ENCODE results near the gene MCL1.

MCL1 gene

DNA sequence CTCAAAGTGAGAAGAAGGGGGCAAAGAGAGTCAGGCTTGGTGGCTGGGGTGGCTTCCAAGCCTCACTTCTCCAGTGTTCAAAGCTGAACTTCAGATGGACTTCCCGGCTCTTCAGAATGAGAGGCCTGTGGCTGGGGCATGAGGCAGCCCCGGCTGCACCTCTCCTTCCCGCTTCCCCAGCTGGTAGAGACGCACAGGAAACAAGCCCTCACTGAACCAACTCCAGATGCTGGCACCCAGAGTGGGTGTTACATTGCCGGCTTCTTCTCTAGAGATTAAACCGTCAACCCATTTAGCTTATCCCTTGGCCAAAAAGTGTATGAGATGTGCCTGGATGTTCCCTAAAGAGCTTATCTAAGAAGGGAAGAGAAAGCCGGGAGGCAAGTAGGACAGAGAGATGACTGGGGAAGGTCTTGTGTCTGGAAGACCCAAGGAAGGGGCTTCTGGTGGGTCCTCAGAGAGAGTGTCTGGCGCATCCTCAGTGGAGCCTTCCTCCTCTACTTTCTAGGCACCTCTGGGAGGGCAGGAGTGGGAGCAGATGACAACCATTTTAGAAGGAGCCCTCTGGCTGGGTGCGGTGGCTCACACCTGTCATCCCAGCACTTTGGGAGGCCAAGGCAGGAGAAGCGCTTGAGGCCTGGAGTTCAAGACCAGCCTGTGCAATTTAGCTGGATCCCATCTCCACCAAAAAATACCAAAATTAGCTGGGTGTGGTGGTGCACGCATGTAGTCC is 28.2 kb downstream of the MCL1 start:
- H3K9me3 ChIP-seq (ENCODE audit: severe bottlenecking) = no peaks in the 10 kb centered on the region
- DNase-seq (ENCODE audit: low spot score) = no peak
- H3K36me3 ChIP-seq (ENCODE audit: low read depth) = peaks cover 8% of the 10 kb centered on the region; the same call in 1 of the 2 replicates
- no peak for TF ChIP-seq CTCF (IDR thresholded peaks at IDR 0.05; ENCODE audit: poor library complexity, severe bottlenecking)
- H3K4me3 ChIP-seq (ENCODE audit: severe bottlenecking) = no peak overlapping the region
- H3K27me3 ChIP-seq (ENCODE audit: insufficient read depth, poor library complexity, severe bottlenecking) = no peaks in the 10 kb centered on the region
- peak overlapping the region; percentile 70 for H3K27ac ChIP-seq (ENCODE audit: poor library complexity, severe bottlenecking)
- ATAC-seq (ENCODE audit: low read depth) = no peak
- peaks cover 19% of the 10 kb centered on the region for H3K4me1 ChIP-seq (ENCODE audit: insufficient read depth, poor library complexity, severe bottlenecking)

DNA sequence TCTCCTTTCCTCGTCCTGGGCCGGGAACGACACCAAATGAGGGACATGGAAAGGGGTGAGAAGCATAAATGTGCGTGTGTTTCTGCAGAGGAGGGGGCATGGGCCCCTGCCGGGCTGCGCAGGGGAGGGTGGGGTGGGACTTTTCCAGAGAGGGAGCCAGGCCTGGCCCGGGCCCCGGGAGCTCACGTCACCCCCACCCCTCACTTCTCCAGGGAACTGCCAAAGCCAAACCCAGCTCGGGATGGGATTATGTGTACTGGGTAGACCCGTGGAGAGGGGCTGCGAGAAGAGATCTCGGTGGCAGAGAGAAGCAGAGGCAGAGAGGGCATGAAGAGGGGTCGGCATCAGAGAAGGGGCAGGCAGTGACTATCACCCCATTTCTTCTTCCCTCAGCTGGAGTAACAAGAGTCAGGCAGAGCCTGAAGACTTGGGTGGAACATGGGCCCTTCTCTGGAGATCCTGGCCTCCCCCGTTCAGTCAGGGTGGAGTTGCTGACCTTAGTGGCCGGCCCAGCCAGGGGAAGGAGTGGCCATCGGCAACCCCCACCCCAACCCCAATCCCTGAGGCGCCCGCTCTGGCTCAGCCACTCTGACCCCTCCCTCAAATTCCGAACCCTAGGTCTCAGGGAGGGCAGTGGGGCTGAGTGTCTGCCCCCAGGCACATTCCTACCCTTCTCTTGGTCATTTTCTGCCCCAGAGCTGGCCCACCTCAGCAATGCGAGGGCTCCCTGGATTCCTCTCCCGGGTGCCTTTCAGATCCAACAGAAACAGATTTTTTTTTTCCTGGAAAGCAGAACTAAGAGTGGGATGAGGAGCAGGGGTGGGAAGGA is 29.0 kb downstream of the MCL1 start:
- H3K27me3 ChIP-seq (ENCODE audit: insufficient read depth, poor library complexity, severe bottlenecking) = no peaks in the 10 kb centered on the region
- peak overlapping the region; percentile 70 for H3K27ac ChIP-seq (ENCODE audit: poor library complexity, severe bottlenecking)
- peaks cover 19% of the 10 kb centered on the region for H3K4me1 ChIP-seq (ENCODE audit: insufficient read depth, poor library complexity, severe bottlenecking)
- no peak for DNase-seq (ENCODE audit: low spot score)
- ATAC-seq (ENCODE audit: low read depth) = no peak
- no peaks in the 10 kb centered on the region for H3K9me3 ChIP-seq (ENCODE audit: severe bottlenecking)
- H3K4me3 ChIP-seq (ENCODE audit: severe bottlenecking) = peak overlapping the region; percentile 61
- TF ChIP-seq CTCF (IDR thresholded peaks at IDR 0.05; ENCODE audit: poor library complexity, severe bottlenecking) = no peak
- peaks cover 3% of the 10 kb centered on the region; the same call in 1 of the 2 replicates for H3K36me3 ChIP-seq (ENCODE audit: low read depth)

GRCh38 chr1:150549496-150550221 is 29.8 kb downstream of the MCL1 start:
- Histone ChIP-seq H3K9me3 (ENCODE audit: severe bottlenecking) (no peaks in the 10 kb centered on the region), H3K4me1 (ENCODE audit: insufficient read depth, poor library complexity, severe bottlenecking) (peaks cover 19% of the 10 kb centered on the region), H3K27me3 (ENCODE audit: insufficient read depth, poor library complexity, severe bottlenecking) (no peaks in the 10 kb centered on the region), H3K27ac (ENCODE audit: poor library complexity, severe bottlenecking) (peak overlapping the region; percentile 70), H3K4me3 (ENCODE audit: severe bottlenecking) (peak overlapping the region; percentile 61), H3K36me3 (ENCODE audit: low read depth) (no peaks in the 10 kb centered on the region; the same call in 1 of the 2 replicates)
- no peak for DNase-seq (ENCODE audit: low spot score)
- no peak for TF ChIP-seq CTCF (IDR thresholded peaks at IDR 0.05; ENCODE audit: poor library complexity, severe bottlenecking)
- ATAC-seq (ENCODE audit: low read depth) = 0 out of 3 replicates have a peak, but pooled peaks have one; percentile 1

DNA sequence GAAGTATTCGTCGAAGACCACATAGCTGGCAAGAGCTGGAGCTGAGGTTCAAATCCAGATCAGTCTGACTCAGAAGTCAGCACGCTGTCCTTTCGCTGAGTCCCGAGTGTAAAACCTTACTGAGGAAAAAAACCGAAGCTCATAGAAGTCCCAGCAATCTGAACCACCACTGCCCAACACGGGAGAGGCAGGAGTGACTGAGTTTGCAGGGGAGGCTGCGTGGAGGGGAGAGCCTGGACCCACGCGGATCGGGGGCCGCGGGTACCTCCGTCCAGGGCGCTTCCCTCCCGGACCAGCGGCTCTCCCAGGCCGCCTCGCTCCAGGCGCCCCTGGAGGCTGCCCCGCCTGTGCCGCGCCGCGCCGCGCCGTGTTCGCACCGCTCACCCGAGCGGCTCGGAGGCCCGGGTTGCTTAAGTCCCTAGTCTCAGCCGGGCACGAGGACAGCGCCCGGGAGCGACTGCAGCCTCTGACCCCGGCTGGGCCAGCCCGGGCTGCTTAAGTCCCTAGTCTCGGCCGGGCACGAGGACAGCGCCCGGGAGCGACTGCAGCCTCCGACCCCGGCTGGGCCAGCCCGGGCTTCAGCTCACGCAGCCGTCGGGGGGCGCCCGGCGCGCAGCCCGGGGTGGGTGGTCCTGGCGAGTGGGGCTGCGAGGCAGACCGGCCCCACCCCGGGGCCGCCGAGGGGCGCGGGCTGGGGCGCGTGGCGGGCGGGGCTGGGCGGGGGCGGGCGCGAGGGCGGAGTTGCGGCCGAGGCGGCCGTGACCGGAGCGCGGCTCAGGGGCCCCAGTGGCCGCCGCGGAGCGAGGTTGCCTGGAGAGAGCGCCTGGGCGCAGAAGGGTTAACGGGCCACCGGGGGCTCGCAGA is 30.5 kb downstream of the MCL1 start, which contains the start of gene ADAMTSL4:
ADAMTSL4 (plus strand) TSS at position 777 of the 864 bp plus-strand sequence. CDS start 2,881 bp downstream, outside the sequence.
- peak; percentile 34 for TF ChIP-seq CTCF (IDR thresholded peaks at IDR 0.05; ENCODE audit: poor library complexity, severe bottlenecking)
- peak within 1 kb of the TSS; percentile 70 for H3K27ac ChIP-seq (ENCODE audit: poor library complexity, severe bottlenecking)
- no peak for DNase-seq (ENCODE audit: low spot score)
- peaks cover 19% of the 10 kb centered on the region for H3K4me1 ChIP-seq (ENCODE audit: insufficient read depth, poor library complexity, severe bottlenecking)
- peak; percentile 59 for ATAC-seq (ENCODE audit: low read depth)
- no peaks in the 10 kb centered on the region for H3K27me3 ChIP-seq (ENCODE audit: insufficient read depth, poor library complexity, severe bottlenecking)
- H3K9me3 ChIP-seq (ENCODE audit: severe bottlenecking) = no peaks in the 10 kb centered on the region
- peak within 1 kb of the TSS; percentile 61 for H3K4me3 ChIP-seq (ENCODE audit: severe bottlenecking)
- no peaks in the 10 kb centered on the region; the same call in 1 of the 2 replicates for H3K36me3 ChIP-seq (ENCODE audit: low read depth)

Data from RWPE2 (cell line).